Right lobe of liver (tissue), 6 donors: ENCODE results near the gene ANKLE1. TPM values are rescaled to one million over a fixed set of nuclear protein-coding genes. Genes with fewer than 3 reads are reported as not detected.

ENCODE experiments used
- ATAC-seq, 4 donors: fragments of 200-7000 bp; cut with Tn5 transposase; one replicate each; pipeline ENCODE4 v1.9.1; 2020; ENCODE audit warnings: mild to moderate bottlenecking in 4 of 4, moderate library complexity in 4 of 4
- DNase-seq, 3 donors: peaks; one replicate each; pipeline ENCODE4 v3.0.0-alpha.2; 2020
- H3K27ac ChIP-seq, 3 donors: fragments of 200-600 bp; one replicate each; pipeline ENCODE4 v1.8.0; 2022
- H3K27me3 ChIP-seq, 2 donors: fragments of 200-600 bp; one replicate each; pipeline ENCODE4 v1.8.0; 2022
- H3K36me3 ChIP-seq, 4 donors: fragments of 200-600 bp; sonication (generic) in 1 of 4; one replicate each; pipeline versions ENCODE4 v1.5.1 to v1.8.0; 2017 to 2022; ENCODE audit warnings: control low read depth in 1 of 4
- H3K4me1 ChIP-seq, 4 donors: fragments of 200-600 bp; sonication (generic) in 1 of 4; one replicate each; pipeline versions ENCODE4 v1.5.1 to v1.8.0; 2017 to 2022; ENCODE audit warnings: control low read depth in 1 of 4
- H3K4me3 ChIP-seq, 3 donors: fragments of 200-600 bp; one replicate each; pipeline ENCODE4 v1.8.0; 2022
- H3K9me3 ChIP-seq, 4 donors: fragments of 200-600 bp; sonication (generic) in 1 of 4; one replicate each; pipeline versions ENCODE4 v1.5.1 to v1.8.0; 2017 to 2022; ENCODE audit warnings: control low read depth in 1 of 4
- CTCF ChIP-seq, 4 donors: fragments of 200-600 bp in 3 of 4; fragments of 450-650 bp in 1 of 4; IDR thresholded peaks; one replicate each; pipeline versions ENCODE4 v1.5.1 to v1.8.0; 2016 to 2022; ENCODE audit warnings: antibody characterized with exemption in 4 of 4, mild to moderate bottlenecking in 2 of 4
- POLR2A ChIP-seq: fragments of 450-650 bp; IDR thresholded peaks from one replicate; pipeline ENCODE4 v1.6.1; 2017; ENCODE audit warnings: antibody characterized with exemption, mild to moderate bottlenecking
- WGBS: methylation state at CpG from one replicate; pipeline ENCODE4 v1.1.6; 2018; ENCODE audit warnings: low coverage, low lambda C conversion rate; ENCODE audit not compliant: insufficient coverage; ENCODE audit errors: missing lambda C conversion rate; 5-methylcytosine and 5-hydroxymethylcytosine counted together
- intact Hi-C, 2 donors: fragments of 100-400 bp; cut with DNase I; formaldehyde crosslinking; loops; one replicate each; pipeline versions ENCODE4 v1.11.2 to v1.14.1; 2022
- total RNA-seq, 6 experiments: library from RNA; depleted of rRNA in 2 of 6; stranded (reverse); fragments of >200 nt in 2 of 6; fragmentation: NEBNext Ultra II Directional in 3 of 6; extraction: Animal tissue kit (Norgen Biotek cat#: 25700) in 3 of 6; gene quantifications; one replicate each; pipeline versions ENCODE4 v1.1.0 to v1.2.4, GENCODE V29; 2016 to 2023
- donor health status: DM: no; HTN: yes; CAD: no.
- donor health status: DM: no; HTN: no; CAD: no.
- donor health status: DM: no; HTN: no; CAD: no.
- donor health status: DM: no; HTN: yes; CAD: no.
- donor health status: DM: no; HTN: yes; CAD: no.

ANKLE1 gene
- total RNA-seq, 6 experiments from 2014 or later, result 0.06 to 0.65 (median 0.37) TPM

- H3K4me3 ChIP-seq, result no peak overlapping the region
- 86% methylated on average over 9 of the region's 16 CpGs for WGBS
Observed at GRCh38 chr19:17262557-17262956, 19.1 kb upstream of the ANKLE1 start.

GRCh38 chr19:17263712-17264640, 17.7 kb upstream of the ANKLE1 start:
- intact Hi-C loops, result no loop called here
- TF ChIP-seq POLR2A (no peak), CTCF (IDR thresholded peaks at IDR 0.05) (no peak)
- Histone ChIP-seq H3K27me3 (no peaks in the 10 kb centered on the region), H3K9me3 (no peaks in the 10 kb centered on the region), H3K36me3 (no peaks in the 10 kb centered on the region), H3K4me3 (peak overlapping the region; percentile 5 to 29 (median 19)), H3K4me1 (peaks cover 0 to 6% (median 3%) of the 10 kb centered on the region in 4 donors), H3K27ac (peak overlapping the region; percentile 44 to 73 (median 47))
- no peak for DNase-seq
- ATAC-seq, result no peak
- WGBS, result 93% methylated on average over 5 of the region's 23 CpGs

More at GRCh38 chr19:17262557-17262956, 19.1 kb upstream of the ANKLE1 start:
- no peaks in the 10 kb centered on the region for H3K4me1 ChIP-seq
- DNase-seq (no peak), ATAC-seq (no peak)
- intact Hi-C loops, result no loop called here
- H3K27me3 ChIP-seq, result no peaks in the 10 kb centered on the region
- TF ChIP-seq CTCF (IDR thresholded peaks at IDR 0.05) (no peak), POLR2A (no peak)
- H3K36me3 ChIP-seq, result no peaks in the 10 kb centered on the region
- H3K9me3 ChIP-seq, result no peaks in the 10 kb centered on the region
- no peak overlapping the region for H3K27ac ChIP-seq

GRCh38 chr19:17264641-17264979, 17.1 kb upstream of the ANKLE1 start, which contains the start of gene USHBP1:
Gene USHBP1, minus strand, starts transcription at chr19:17264745. Its CDS starts 446 bp downstream, at chr19:17264299.
- no peaks in the 10 kb centered on the region for H3K27me3 ChIP-seq
- peak in 2 of 4 donors; percentile 6 to 14 for ATAC-seq
- intact Hi-C loops, result no loop called here
- 57% methylated on average over 1 of the region's 5 CpGs for WGBS
- peak within 1 kb of the TSS; percentile 5 to 29 (median 19) for H3K4me3 ChIP-seq
- no peaks in the 10 kb centered on the region for H3K9me3 ChIP-seq
- TF ChIP-seq CTCF (IDR thresholded peaks at IDR 0.05) (no peak), POLR2A (no peak)
- H3K4me1 ChIP-seq, result peaks cover 0 to 6% (median 3%) of the 10 kb centered on the region in 4 donors
- no peaks in the 10 kb centered on the region for H3K36me3 ChIP-seq
- H3K27ac ChIP-seq, result peak within 1 kb of the TSS; percentile 44 to 73 (median 47)
- peak; percentile 54 to 61 (median 61) for DNase-seq

- Histone ChIP-seq H3K4me1 (peaks cover 0 to 6% (median 3%) of the 10 kb centered on the region in 4 donors), H3K4me3 (no peak overlapping the region), H3K27me3 (no peaks in the 10 kb centered on the region), H3K9me3 (no peaks in the 10 kb centered on the region), H3K36me3 (peaks cover 0 to under 1% (median 0%) of the 10 kb centered on the region in 4 donors), H3K27ac (no peak overlapping the region)
- intact Hi-C loops, result no loop called here
- TF ChIP-seq CTCF (IDR thresholded peaks at IDR 0.05), result no peak
- no peak for TF ChIP-seq POLR2A
- ATAC-seq (no peak), DNase-seq (no peak)
- WGBS, result 86% methylated on average over 7 of the region's 7 CpGs
Observed at GRCh38 chr19:17266026-17266425, 15.7 kb upstream of the ANKLE1 start.
